Measurements from ENCODE around the gene LSS. TPM values are rescaled to one million over a fixed set of nuclear protein-coding genes. Genes with fewer than 3 reads are reported as not detected.

The LSS gene
- total RNA-seq, 4 donors from 2014 or later: 55.5 to 131 (median 115) TPM

GRCh38 chr21:46181953-46182547, 46.5 kb downstream of the LSS start:
- H3K4me3 ChIP-seq: no peak overlapping the region
- H3K9me3 ChIP-seq: no peaks in the 10 kb centered on the region
- 56 to 58% methylated on average over 1 to 8 of the region's 16 CpGs for WGBS, 2 donors
- intact Hi-C loops (cut with DNase I): no loop called here
- no peaks in the 10 kb centered on the region for H3K36me3 ChIP-seq
- DNase-seq: no peak
- no peaks in the 10 kb centered on the region for H3K27me3 ChIP-seq
- peaks cover 0 to 5% (median 0%) of the 10 kb centered on the region in 3 donors for H3K4me1 ChIP-seq
- no peak for TF ChIP-seq POLR2A (IDR thresholded peaks at IDR 0.05)
- TF ChIP-seq CTCF (IDR thresholded peaks at IDR 0.05): no peak
- no peak overlapping the region for H3K27ac ChIP-seq

GRCh38 chr21:46181436-46181835, 47.1 kb downstream of the LSS start:
- TF ChIP-seq POLR2A (IDR thresholded peaks at IDR 0.05) (no peak), CTCF (IDR thresholded peaks at IDR 0.05) (no peak)
- Histone ChIP-seq H3K9me3 (peaks cover 0 to 3% (median 0%) of the 10 kb centered on the region in 3 donors), H3K27ac (no peak overlapping the region), H3K4me1 (peaks cover 0 to 5% (median 0%) of the 10 kb centered on the region in 3 donors), H3K36me3 (no peaks in the 10 kb centered on the region), H3K4me3 (no peak overlapping the region), H3K27me3 (no peaks in the 10 kb centered on the region)
- 92 to 93% methylated on average over 6 to 10 of the region's 19 CpGs for WGBS, 2 donors
- DNase-seq: no peak
- intact Hi-C loops (cut with DNase I): no loop called here

- whole genome bisulfite sequencing, 2 donors: 84 to 92% methylated on average over 5 of the region's 26 CpGs
- intact Hi-C loops (cut with DNase I): no loop called here
- peaks cover 0 to 3% (median 0%) of the 10 kb centered on the region in 3 donors for H3K9me3 ChIP-seq
- DNase-seq: no peak
- no peaks in the 10 kb centered on the region for H3K27me3 ChIP-seq
- TF ChIP-seq CTCF (IDR thresholded peaks at IDR 0.05) (no peak), POLR2A (IDR thresholded peaks at IDR 0.05) (no peak)
- peaks cover 0 to 5% (median 0%) of the 10 kb centered on the region in 3 donors for H3K4me1 ChIP-seq
- H3K27ac ChIP-seq: no peak overlapping the region
- no peaks in the 10 kb centered on the region for H3K36me3 ChIP-seq
- no peak overlapping the region for H3K4me3 ChIP-seq
Observed at GRCh38 chr21:46180778-46181391, 47.7 kb downstream of the LSS start.

GRCh38 chr21:46180079-46180722, 48.4 kb downstream of the LSS start:
- Histone ChIP-seq H3K36me3 (no peaks in the 10 kb centered on the region), H3K4me3 (no peak overlapping the region), H3K27ac (no peak overlapping the region), H3K4me1 (peaks cover 0 to 5% (median 0%) of the 10 kb centered on the region in 3 donors), H3K27me3 (no peaks in the 10 kb centered on the region), H3K9me3 (peaks cover 0 to 3% (median 0%) of the 10 kb centered on the region in 3 donors)
- intact Hi-C loops (cut with DNase I): no loop called here
- 57 to 78% methylated on average over 11 to 22 of the region's 24 CpGs for WGBS, 2 donors
- DNase-seq: no peak
- TF ChIP-seq CTCF (IDR thresholded peaks at IDR 0.05): no peak
- no peak for TF ChIP-seq POLR2A (IDR thresholded peaks at IDR 0.05)

- Histone ChIP-seq H3K9me3 (peaks cover 0 to 3% (median 0%) of the 10 kb centered on the region in 3 donors), H3K4me3 (no peak overlapping the region), H3K4me1 (peaks cover 0 to 5% (median 0%) of the 10 kb centered on the region in 3 donors), H3K27ac (no peak overlapping the region), H3K27me3 (no peaks in the 10 kb centered on the region), H3K36me3 (no peaks in the 10 kb centered on the region)
- DNase-seq: no peak
- no peak for TF ChIP-seq CTCF (IDR thresholded peaks at IDR 0.05)
- TF ChIP-seq POLR2A (IDR thresholded peaks at IDR 0.05): no peak
- WGBS, 2 donors: 84 to 89% methylated on average over 7 to 12 of the region's 17 CpGs
- intact Hi-C loops (cut with DNase I): no loop called here
Observed at GRCh38 chr21:46179708-46180078, 48.9 kb downstream of the LSS start.
